HEK293T (cell line): Measurements from ENCODE around the gene CD74.

Source experiments
- ELF4 ChIP-seq: fragments of 450-650 bp; IDR thresholded peaks from 2 replicates; pipeline ENCODE4 v1.6.1; 2017; ENCODE audit warnings: antibody characterized with exemption
- FOXA1 ChIP-seq: fragments of 450-650 bp; IDR thresholded peaks from 2 replicates; pipeline ENCODE4 v1.6.1; 2016; ENCODE audit warnings: mild to moderate bottlenecking

- no peak for TF ChIP-seq ELF4
- TF ChIP-seq FOXA1, result no peak
These were observed 42.0 kb upstream of the CD74 start for GRCh38 chr5:150454492-150455229.
